ENCODE measurements around the gene TRIM52. TPM values are rescaled to one million over a fixed set of nuclear protein-coding genes. Genes with fewer than 3 reads are reported as not detected.
A peak's percentile ranks its signal among the peaks of the same experiment; 100 is the strongest.

Gene TRIM52
- total and polyA plus RNA-seq, 2 of the 13 experiments (the other 11 are each of a cell fraction or from before 2014, with no cell fraction given): 7.2 to 11.6 TPM

- no peak for TF ChIP-seq IKZF4 (CRISPR knock-in tag; IDR thresholded peaks at IDR 0.05; ENCODE audit: borderline replicate concordance, low read depth, not compliant biosample characterization)
- 0 out of 2 replicates have a peak, but pooled peaks have one; percentile 81 for TF ChIP-seq HOXA9 (CRISPR knock-in tag; IDR thresholded peaks at IDR 0.05; ENCODE audit: borderline replicate concordance)
- TF ChIP-seq ZNF446 (CRISPR knock-in tag; IDR thresholded peaks at IDR 0.05): no peak
- TF ChIP-seq ZNF629 (CRISPR knock-in tag; conservative IDR thresholded peaks at IDR 0.05): no peak
- peak; percentile 85 for TF ChIP-seq ZNF552 (CRISPR knock-in tag; IDR thresholded peaks at IDR 0.05; ENCODE audit: borderline replicate concordance)
- TF ChIP-seq JUNB (CRISPR knock-in tag; IDR thresholded peaks at IDR 0.05; ENCODE audit: borderline replicate concordance): no peak
- TF ChIP-seq ZFYVE20 (CRISPR knock-in tag; IDR thresholded peaks at IDR 0.05; ENCODE audit: borderline replicate concordance, low read depth): no peak
- TF ChIP-seq ZNF333 (CRISPR knock-in tag; IDR thresholded peaks at IDR 0.05; ENCODE audit: borderline replicate concordance): no peak
- no peak for TF ChIP-seq CHCHD3 (CRISPR knock-in tag; IDR thresholded peaks at IDR 0.05)
- 0 out of 2 replicates have a peak, but pooled peaks have one; percentile 32 for TF ChIP-seq ZNF281 (CRISPR knock-in tag; IDR thresholded peaks at IDR 0.05; ENCODE audit: borderline replicate concordance)
- TF ChIP-seq, protein P1, sequence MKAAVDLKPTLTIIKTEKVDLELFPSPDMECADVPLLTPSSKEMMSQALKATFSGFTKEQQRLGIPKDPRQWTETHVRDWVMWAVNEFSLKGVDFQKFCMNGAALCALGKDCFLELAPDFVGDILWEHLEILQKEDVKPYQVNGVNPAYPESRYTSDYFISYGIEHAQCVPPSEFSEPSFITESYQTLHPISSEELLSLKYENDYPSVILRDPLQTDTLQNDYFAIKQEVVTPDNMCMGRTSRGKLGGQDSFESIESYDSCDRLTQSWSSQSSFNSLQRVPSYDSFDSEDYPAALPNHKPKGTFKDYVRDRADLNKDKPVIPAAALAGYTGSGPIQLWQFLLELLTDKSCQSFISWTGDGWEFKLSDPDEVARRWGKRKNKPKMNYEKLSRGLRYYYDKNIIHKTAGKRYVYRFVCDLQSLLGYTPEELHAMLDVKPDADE (CRISPR knock-in tag; IDR thresholded peaks at IDR 0.05): peak; percentile 30; the same call in 1 of the 2 replicates
- no peak for TF ChIP-seq SMC3 (IDR thresholded peaks at IDR 0.05; ENCODE audit: low read length)
- TF ChIP-seq NFRKB (IDR thresholded peaks at IDR 0.05): no peak
- no peak for TF ChIP-seq PAX8 (CRISPR knock-in tag; IDR thresholded peaks at IDR 0.05; ENCODE audit: borderline replicate concordance)
- TF ChIP-seq, protein P2, sequence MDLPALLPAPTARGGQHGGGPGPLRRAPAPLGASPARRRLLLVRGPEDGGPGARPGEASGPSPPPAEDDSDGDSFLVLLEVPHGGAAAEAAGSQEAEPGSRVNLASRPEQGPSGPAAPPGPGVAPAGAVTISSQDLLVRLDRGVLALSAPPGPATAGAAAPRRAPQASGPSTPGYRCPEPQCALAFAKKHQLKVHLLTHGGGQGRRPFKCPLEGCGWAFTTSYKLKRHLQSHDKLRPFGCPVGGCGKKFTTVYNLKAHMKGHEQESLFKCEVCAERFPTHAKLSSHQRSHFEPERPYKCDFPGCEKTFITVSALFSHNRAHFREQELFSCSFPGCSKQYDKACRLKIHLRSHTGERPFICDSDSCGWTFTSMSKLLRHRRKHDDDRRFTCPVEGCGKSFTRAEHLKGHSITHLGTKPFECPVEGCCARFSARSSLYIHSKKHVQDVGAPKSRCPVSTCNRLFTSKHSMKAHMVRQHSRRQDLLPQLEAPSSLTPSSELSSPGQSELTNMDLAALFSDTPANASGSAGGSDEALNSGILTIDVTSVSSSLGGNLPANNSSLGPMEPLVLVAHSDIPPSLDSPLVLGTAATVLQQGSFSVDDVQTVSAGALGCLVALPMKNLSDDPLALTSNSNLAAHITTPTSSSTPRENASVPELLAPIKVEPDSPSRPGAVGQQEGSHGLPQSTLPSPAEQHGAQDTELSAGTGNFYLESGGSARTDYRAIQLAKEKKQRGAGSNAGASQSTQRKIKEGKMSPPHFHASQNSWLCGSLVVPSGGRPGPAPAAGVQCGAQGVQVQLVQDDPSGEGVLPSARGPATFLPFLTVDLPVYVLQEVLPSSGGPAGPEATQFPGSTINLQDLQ (CRISPR knock-in tag; IDR thresholded peaks at IDR 0.05): peak; percentile 76; the same call in 1 of the 2 replicates
- TF ChIP-seq NFKBIZ (CRISPR knock-in tag; IDR thresholded peaks at IDR 0.05): 0 out of 2 replicates have a peak, but pooled peaks have one; percentile 29
- TF ChIP-seq HDAC1 (CRISPR knock-in tag; IDR thresholded peaks at IDR 0.05): peak; percentile 96
- TF ChIP-seq ZNF331 (CRISPR knock-in tag; IDR thresholded peaks at IDR 0.05): peak; percentile 86
- TF ChIP-seq, protein P3, sequence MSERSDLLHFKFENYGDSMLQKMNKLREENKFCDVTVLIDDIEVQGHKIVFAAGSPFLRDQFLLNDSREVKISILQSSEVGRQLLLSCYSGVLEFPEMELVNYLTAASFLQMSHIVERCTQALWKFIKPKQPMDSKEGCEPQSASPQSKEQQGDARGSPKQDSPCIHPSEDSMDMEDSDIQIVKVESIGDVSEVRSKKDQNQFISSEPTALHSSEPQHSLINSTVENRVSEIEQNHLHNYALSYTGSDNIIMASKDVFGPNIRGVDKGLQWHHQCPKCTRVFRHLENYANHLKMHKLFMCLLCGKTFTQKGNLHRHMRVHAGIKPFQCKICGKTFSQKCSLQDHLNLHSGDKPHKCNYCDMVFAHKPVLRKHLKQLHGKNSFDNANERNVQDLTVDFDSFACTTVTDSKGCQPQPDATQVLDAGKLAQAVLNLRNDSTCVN (CRISPR knock-in tag; IDR thresholded peaks at IDR 0.05; ENCODE audit: borderline replicate concordance): peak; percentile 83; the same call in 1 of the 2 replicates
- peak; percentile 48; the same call in 1 of the 2 replicates for TF ChIP-seq HCFC1 (IDR thresholded peaks at IDR 0.05; ENCODE audit: low read depth, low read length)
These were observed at the start of gene TRIM52 (continued) for GRCh38 chr5:181260720-181261319.

Measured in HepG2 (cell line).